CD4-positive, alpha-beta T cell treated with Interleukin-6 for 4 hours (primary cell): ENCODE measurements around the gene GZMH.
"Not testable (repeated sequence)": the region's sequence is repeated elsewhere in the genome, so short reads cannot be mapped to it uniquely, and the experiment has no call there.

Experiments used
- DNase-seq: peaks from one replicate; pipeline ENCODE4 v3.0.0-alpha.2; 2020; ENCODE audit warnings: mixed read lengths

The GZMH gene

GRCh38 chr14:24591004-24591403 lies 18.5 kb downstream of the GZMH start:
- DNase-seq, result not testable (repeated sequence)

- not testable (repeated sequence) for DNase-seq
Measured at GRCh38 chr14:24584402-24584801, 25.1 kb downstream of the GZMH start.

GRCh38 chr14:24578558-24578957 lies 30.9 kb downstream of the GZMH start:
- no peak for DNase-seq

GRCh38 chr14:24576771-24577170 lies 32.7 kb downstream of the GZMH start:
- DNase-seq, result no peak

GRCh38 chr14:24576182-24576581 lies 33.3 kb downstream of the GZMH start, which contains the start of gene CTSG:
Gene CTSG, minus strand, starts transcription at chr14:24576250. Its CDS starts 27 bp downstream, at chr14:24576223.
- DNase-seq, result no peak

- DNase-seq, result no peak
Measured at GRCh38 chr14:24574206-24574774, 35.2 kb downstream of the GZMH start.

- DNase-seq, result no peak
Measured at GRCh38 chr14:24566318-24566717, 43.2 kb downstream of the GZMH start.

GRCh38 chr14:24565766-24566165 lies 43.7 kb downstream of the GZMH start:
- no peak for DNase-seq

GRCh38 chr14:24563505-24563904 lies 46.0 kb downstream of the GZMH start:
- no peak for DNase-seq

- DNase-seq, result no peak
Measured at GRCh38 chr14:24556756-24557155, 52.7 kb downstream of the GZMH start.
